HepG2 (cell line): ENCODE results near the gene ASL. TPM values are rescaled to one million over a fixed set of nuclear protein-coding genes. Genes with fewer than 3 reads are reported as not detected.

Experiments used
- AGO2 ChIP-seq: fragments of 200-400 bp; formaldehyde crosslinking; optimal IDR thresholded peaks from 2 replicates; pipeline ENCODE3; 2017; ENCODE audit warnings: mild to moderate bottlenecking, low read depth, low read length, moderate library complexity
- ATF1 ChIP-seq: IDR thresholded peaks from 2 replicates; pipeline ENCODE4 v1.6.1; 2016; ENCODE audit warnings: mild to moderate bottlenecking, control low read depth
- CCAR2 ChIP-seq: fragments of 200-400 bp; formaldehyde crosslinking; optimal IDR thresholded peaks from 2 replicates; pipeline ENCODE3; 2018; ENCODE audit warnings: low read depth, mild to moderate bottlenecking, low read length, moderate library complexity
- CEBPG ChIP-seq: IDR thresholded peaks from 2 replicates; pipeline ENCODE4 v1.6.1; 2016
- EEA1 ChIP-seq: sonication (generic); formaldehyde crosslinking; IDR thresholded peaks from 2 replicates; pipeline ENCODE4 v1.5.1; 2020; ENCODE audit warnings: mild to moderate bottlenecking, missing genetic modification reagents, borderline replicate concordance
- HNRNPUL1 ChIP-seq: fragments of 200-400 bp; formaldehyde crosslinking; IDR thresholded peaks from 2 replicates; pipeline ENCODE4 v1.6.1; 2017; ENCODE audit warnings: low read depth, mild to moderate bottlenecking, low read length, moderate library complexity
- KAT8 ChIP-seq: IDR thresholded peaks from 2 replicates; pipeline ENCODE4 v1.6.1; 2016; ENCODE audit warnings: missing genetic modification reagents, missing compliant biosample characterization
- KDM5A ChIP-seq: fragments of 200-600 bp; sonication (generic); IDR thresholded peaks from 2 replicates; pipeline ENCODE4 v1.7.0; 2018; ENCODE audit warnings: antibody characterized with exemption, mild to moderate bottlenecking, low read length, borderline replicate concordance
- KLF9 ChIP-seq: IDR thresholded peaks from 2 replicates; pipeline ENCODE4 v1.6.1; 2016; ENCODE audit warnings: low read depth
- NFRKB ChIP-seq: fragments of 450-650 bp; IDR thresholded peaks from 2 replicates; pipeline ENCODE4 v1.6.1; 2017
- NONO ChIP-seq, 2 experiments: fragments of 450-650 bp in 1 of 2; sonication (generic) in 1 of 2; formaldehyde crosslinking in 1 of 2; IDR thresholded peaks in 1 of 2; conservative IDR thresholded peaks in 1 of 2; 2 replicates each; pipeline versions ENCODE4 v1.6.1 to v1.8.0; 2017 to 2022; ENCODE audit warnings: mild to moderate bottlenecking in 1 of 2, missing genetic modification reagents in 1 of 2, moderate library complexity in 1 of 2
- SMAD1 ChIP-seq: sonication (generic); formaldehyde crosslinking; IDR thresholded peaks from 2 replicates; pipeline ENCODE4 v1.4.0; 2020; ENCODE audit warnings: missing genetic modification reagents, low read depth, mild to moderate bottlenecking, borderline replicate concordance
- SRF ChIP-seq: IDR thresholded peaks from 2 replicates; pipeline ENCODE4 v1.6.1; 2011; ENCODE audit warnings: mild to moderate bottlenecking, low read depth, low read length, moderate library complexity
- ZFP90 ChIP-seq: sonication (generic); formaldehyde crosslinking; IDR thresholded peaks from 2 replicates; pipeline ENCODE4 v1.8.0; 2022; ENCODE audit warnings: missing genetic modification reagents, mild to moderate bottlenecking, inconsistent platforms, borderline replicate concordance
- ZNF468 ChIP-seq: sonication (generic); formaldehyde crosslinking; IDR thresholded peaks from 2 replicates; pipeline ENCODE4 v1.8.0; 2022; ENCODE audit warnings: mild to moderate bottlenecking, moderate library complexity, missing genetic modification reagents
- ZNF761 ChIP-seq: sonication (generic); formaldehyde crosslinking; conservative IDR thresholded peaks from 2 replicates; pipeline ENCODE4 v1.4.0; 2020; ENCODE audit warnings: mild to moderate bottlenecking, missing genetic modification reagents
- ZNF777 ChIP-seq: sonication (generic); formaldehyde crosslinking; IDR thresholded peaks from 2 replicates; pipeline ENCODE4 v1.4.0; 2020; ENCODE audit warnings: missing genetic modification reagents
- ZSCAN22 ChIP-seq: sonication (generic); formaldehyde crosslinking; IDR thresholded peaks from 2 replicates; pipeline ENCODE4 v1.4.0; 2020; ENCODE audit warnings: mild to moderate bottlenecking, missing genetic modification reagents
- polyA plus RNA-seq, 8 experiments: library from polyadenylated mRNA; depleted of rRNA in 3 of 8; stranded (reverse) in 7 of 8; unstranded in 1 of 8; fragments of >200 nt; fragmentation: Illumina TruSeq in 4 of 8; extraction: Trizol in 4 of 8; gene quantifications; 2 replicates each; pipeline versions ENCODE4 v1.2.1 to v1.2.3, GENCODE V29; 2011 to 2016; ENCODE audit warnings: low read depth in 4 of 8, missing spikeins in 1 of 8, mixed read lengths in 1 of 8; ENCODE audit not compliant: insufficient read depth in 1 of 8
- total RNA-seq, 5 experiments: library from RNA; depleted of rRNA; stranded (reverse); fragments of >200 nt; fragmentation: Illumina TruSeq; extraction: Trizol; gene quantifications; 2 replicates each; pipeline ENCODE4 v1.2.3, GENCODE V29; 2016; ENCODE audit warnings: low read depth in 1 of 5
- TF ChIP-seq, protein P1 (sequence below): sonication (generic); formaldehyde crosslinking; IDR thresholded peaks from 2 replicates; pipeline ENCODE4 v1.5.0; 2020; ENCODE audit warnings: mild to moderate bottlenecking, missing genetic modification reagents
- TF ChIP-seq, protein P2 (sequence below): sonication (generic); formaldehyde crosslinking; IDR thresholded peaks from 2 replicates; pipeline ENCODE4 v1.8.0; 2022; ENCODE audit warnings: mild to moderate bottlenecking, missing genetic modification reagents
- TF ChIP-seq, protein P3 (sequence below): sonication (generic); formaldehyde crosslinking; IDR thresholded peaks from 2 replicates; pipeline ENCODE4 v1.5.1; 2020; ENCODE audit warnings: missing genetic modification reagents, mild to moderate bottlenecking, borderline replicate concordance
- TF ChIP-seq, protein P4 (sequence below): sonication (generic); formaldehyde crosslinking; IDR thresholded peaks from 2 replicates; pipeline ENCODE4 v1.5.0; 2020; ENCODE audit warnings: mild to moderate bottlenecking, low read depth, missing genetic modification reagents, borderline replicate concordance
- TF ChIP-seq, protein P5 (sequence below): sonication (generic); formaldehyde crosslinking; IDR thresholded peaks from 2 replicates; pipeline ENCODE4 v1.5.0; 2020; ENCODE audit warnings: missing genetic modification reagents

ASL gene
- total and polyA plus RNA-seq, 2 of the 13 experiments (the other 11 are each of a cell fraction or from before 2014, with no cell fraction given) = 71.4 to 96.5 TPM

DNA sequence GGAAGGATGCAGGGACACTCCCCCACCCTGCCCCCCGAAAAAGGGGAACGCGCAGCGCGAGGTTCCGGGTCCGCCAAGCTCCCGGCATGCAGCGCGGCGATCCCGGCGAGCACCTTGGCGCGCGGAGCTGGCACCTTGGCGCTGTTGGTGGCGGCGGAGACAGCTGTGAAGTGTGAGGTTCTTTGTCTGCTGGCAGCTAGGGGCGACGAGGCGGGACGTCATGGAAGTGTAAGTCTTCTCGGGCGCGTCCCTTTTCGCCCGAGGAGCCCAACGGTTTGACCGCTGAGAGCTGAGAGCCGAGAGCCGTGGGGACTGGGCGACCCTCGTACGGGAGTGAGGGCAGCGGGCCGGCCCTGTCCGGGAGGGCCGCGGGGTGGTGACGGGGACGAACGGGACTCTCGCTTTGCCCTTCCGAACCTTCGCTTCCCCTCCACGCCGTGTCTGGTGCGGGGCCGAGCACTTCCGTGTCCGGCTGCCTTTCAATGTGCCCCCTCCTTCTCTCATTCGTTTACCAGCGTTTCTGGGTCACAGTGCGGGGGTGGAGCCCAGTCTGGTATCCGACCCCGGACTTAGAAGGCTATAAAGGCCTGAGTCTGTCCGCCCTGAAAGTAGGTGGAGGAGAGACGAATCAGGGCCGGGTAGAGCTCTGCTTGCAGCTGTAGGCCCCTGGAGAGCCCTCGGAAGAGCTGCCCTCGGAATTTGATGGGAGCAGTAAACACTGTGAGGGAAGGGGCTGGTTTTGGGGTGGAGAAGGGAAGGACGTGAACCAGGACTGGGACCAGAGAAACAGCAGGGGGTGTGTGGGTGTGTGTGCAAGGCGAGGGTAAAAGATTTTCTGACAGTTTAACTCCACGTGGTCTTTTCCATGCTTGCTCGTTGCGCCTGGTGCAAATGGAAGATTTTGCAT lies 39.4 kb downstream of the ASL start, which contains the start of gene CRCP (continued):
- TF ChIP-seq ZNF761 (CRISPR knock-in tag) (peak; percentile 69; the same call in 1 of the 2 replicates), CEBPG (CRISPR knock-in tag) (0 out of 2 replicates have a peak, but pooled peaks have one; percentile 1), ZSCAN22 (CRISPR knock-in tag) (peak; percentile 58; the same call in 1 of the 2 replicates), AGO2 (peak; percentile 89), HNRNPUL1 (no peak), ATF1 (no peak), NFRKB (no peak), KLF9 (peak; percentile 95), KDM5A (peak; percentile 55), SRF (0 out of 2 replicates have a peak, but pooled peaks have one; percentile 42), KAT8 (peak; percentile 81; the same call in 1 of the 2 replicates), ZNF468 (CRISPR knock-in tag) (0 out of 2 replicates have a peak, but pooled peaks have one; percentile 33), SMAD1 (CRISPR knock-in tag) (no peak), ZFP90 (CRISPR knock-in tag) (peak; percentile 79; the same call in 1 of the 2 replicates), ZNF777 (CRISPR knock-in tag) (peak; percentile 20; the same call in 1 of the 2 replicates), CCAR2 (no peak), EEA1 (CRISPR knock-in tag) (peak; percentile 90; the same call in 1 of the 2 replicates), NONO (IDR thresholded peaks at IDR 0.05) (no peak), NONO (CRISPR knock-in tag; conservative IDR thresholded peaks at IDR 0.05) (no peak; the same call in 1 of the 2 replicates)
- TF ChIP-seq, protein P1, sequence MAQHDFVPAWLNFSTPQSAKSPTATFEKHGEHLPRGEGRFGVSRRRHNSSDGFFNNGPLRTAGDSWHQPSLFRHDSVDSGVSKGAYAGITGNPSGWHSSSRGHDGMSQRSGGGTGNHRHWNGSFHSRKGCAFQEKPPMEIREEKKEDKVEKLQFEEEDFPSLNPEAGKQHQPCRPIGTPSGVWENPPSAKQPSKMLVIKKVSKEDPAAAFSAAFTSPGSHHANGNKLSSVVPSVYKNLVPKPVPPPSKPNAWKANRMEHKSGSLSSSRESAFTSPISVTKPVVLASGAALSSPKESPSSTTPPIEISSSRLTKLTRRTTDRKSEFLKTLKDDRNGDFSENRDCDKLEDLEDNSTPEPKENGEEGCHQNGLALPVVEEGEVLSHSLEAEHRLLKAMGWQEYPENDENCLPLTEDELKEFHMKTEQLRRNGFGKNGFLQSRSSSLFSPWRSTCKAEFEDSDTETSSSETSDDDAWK (CRISPR knock-in tag) = no peak
- TF ChIP-seq, protein P2, sequence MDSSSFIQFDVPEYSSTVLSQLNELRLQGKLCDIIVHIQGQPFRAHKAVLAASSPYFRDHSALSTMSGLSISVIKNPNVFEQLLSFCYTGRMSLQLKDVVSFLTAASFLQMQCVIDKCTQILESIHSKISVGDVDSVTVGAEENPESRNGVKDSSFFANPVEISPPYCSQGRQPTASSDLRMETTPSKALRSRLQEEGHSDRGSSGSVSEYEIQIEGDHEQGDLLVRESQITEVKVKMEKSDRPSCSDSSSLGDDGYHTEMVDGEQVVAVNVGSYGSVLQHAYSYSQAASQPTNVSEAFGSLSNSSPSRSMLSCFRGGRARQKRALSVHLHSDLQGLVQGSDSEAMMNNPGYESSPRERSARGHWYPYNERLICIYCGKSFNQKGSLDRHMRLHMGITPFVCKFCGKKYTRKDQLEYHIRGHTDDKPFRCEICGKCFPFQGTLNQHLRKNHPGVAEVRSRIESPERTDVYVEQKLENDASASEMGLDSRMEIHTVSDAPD (CRISPR knock-in tag) = peak; percentile 82
- TF ChIP-seq, protein P3, sequence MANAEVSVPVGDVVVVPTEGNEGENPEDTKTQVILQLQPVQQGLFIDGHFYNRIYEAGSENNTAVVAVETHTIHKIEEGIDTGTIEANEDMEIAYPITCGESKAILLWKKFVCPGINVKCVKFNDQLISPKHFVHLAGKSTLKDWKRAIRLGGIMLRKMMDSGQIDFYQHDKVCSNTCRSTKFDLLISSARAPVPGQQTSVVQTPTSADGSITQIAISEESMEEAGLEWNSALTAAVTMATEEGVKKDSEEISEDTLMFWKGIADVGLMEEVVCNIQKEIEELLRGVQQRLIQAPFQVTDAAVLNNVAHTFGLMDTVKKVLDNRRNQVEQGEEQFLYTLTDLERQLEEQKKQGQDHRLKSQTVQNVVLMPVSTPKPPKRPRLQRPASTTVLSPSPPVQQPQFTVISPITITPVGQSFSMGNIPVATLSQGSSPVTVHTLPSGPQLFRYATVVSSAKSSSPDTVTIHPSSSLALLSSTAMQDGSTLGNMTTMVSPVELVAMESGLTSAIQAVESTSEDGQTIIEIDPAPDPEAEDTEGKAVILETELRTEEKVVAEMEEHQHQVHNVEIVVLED = peak; percentile 61; the same call in 1 of the 2 replicates
- TF ChIP-seq, protein P4, sequence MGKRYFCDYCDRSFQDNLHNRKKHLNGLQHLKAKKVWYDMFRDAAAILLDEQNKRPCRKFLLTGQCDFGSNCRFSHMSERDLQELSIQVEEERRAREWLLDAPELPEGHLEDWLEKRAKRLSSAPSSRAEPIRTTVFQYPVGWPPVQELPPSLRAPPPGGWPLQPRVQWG = no peak
- TF ChIP-seq, protein P5, sequence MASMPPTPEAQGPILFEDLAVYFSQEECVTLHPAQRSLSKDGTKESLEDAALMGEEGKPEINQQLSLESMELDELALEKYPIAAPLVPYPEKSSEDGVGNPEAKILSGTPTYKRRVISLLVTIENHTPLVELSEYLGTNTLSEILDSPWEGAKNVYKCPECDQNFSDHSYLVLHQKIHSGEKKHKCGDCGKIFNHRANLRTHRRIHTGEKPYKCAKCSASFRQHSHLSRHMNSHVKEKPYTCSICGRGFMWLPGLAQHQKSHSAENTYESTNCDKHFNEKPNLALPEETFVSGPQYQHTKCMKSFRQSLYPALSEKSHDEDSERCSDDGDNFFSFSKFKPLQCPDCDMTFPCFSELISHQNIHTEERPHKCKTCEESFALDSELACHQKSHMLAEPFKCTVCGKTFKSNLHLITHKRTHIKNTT (CRISPR knock-in tag) = no peak
